Measurements from ENCODE around the gene RSPH6A.

RSPH6A gene

GRCh38 chr19:45863335-45863839 is 48.3 kb upstream of the RSPH6A start:
- H3K27me3 ChIP-seq (ENCODE audit: insufficient read depth, low read length, poor library complexity, severe bottlenecking) = no peaks in the 10 kb centered on the region
- H3K79me2 ChIP-seq (ENCODE audit: insufficient read depth, low read length) = peaks cover 37% of the 10 kb centered on the region
- H3K9me3 ChIP-seq (ENCODE audit: insufficient read depth, low read depth, low read length) = no peaks in the 10 kb centered on the region
- peaks cover 13% of the 10 kb centered on the region for H4K20me1 ChIP-seq (ENCODE audit: insufficient read depth, low read length, poor library complexity, severe bottlenecking)
- peaks cover 4% of the 10 kb centered on the region; the same call in 1 of the 2 replicates for H3K36me3 ChIP-seq (ENCODE audit: insufficient read depth, low read length)
- H3K4me3 ChIP-seq (ENCODE audit: low read length, poor library complexity, severe bottlenecking) = peak overlapping the region; percentile 55
- no peaks in the 10 kb centered on the region for H3F3A ChIP-seq (ENCODE audit: low read depth)
- H3K9me2 ChIP-seq (replicated peaks; ENCODE audit: low read depth, low read length) = no peaks in the 10 kb centered on the region
- peaks cover 9% of the 10 kb centered on the region for H3K4me1 ChIP-seq (ENCODE audit: insufficient read depth, low read length, poor library complexity, severe bottlenecking)
- peak overlapping the region; percentile 48 for H3K4me2 ChIP-seq (ENCODE audit: low read depth, low read length, poor library complexity, severe bottlenecking)
- peak overlapping the region; percentile 76 for H2AFZ ChIP-seq (ENCODE audit: low read length)
- no peak overlapping the region for H3K9ac ChIP-seq (ENCODE audit: low read depth, low read length, poor library complexity, severe bottlenecking)
- TF ChIP-seq EZH2phosphoT487 (IDR thresholded peaks at IDR 0.05; ENCODE audit: borderline replicate concordance) = no peak
- TF ChIP-seq CTCF (conservative IDR thresholded peaks at IDR 0.05; ENCODE audit: low read length) = no peak

DNA sequence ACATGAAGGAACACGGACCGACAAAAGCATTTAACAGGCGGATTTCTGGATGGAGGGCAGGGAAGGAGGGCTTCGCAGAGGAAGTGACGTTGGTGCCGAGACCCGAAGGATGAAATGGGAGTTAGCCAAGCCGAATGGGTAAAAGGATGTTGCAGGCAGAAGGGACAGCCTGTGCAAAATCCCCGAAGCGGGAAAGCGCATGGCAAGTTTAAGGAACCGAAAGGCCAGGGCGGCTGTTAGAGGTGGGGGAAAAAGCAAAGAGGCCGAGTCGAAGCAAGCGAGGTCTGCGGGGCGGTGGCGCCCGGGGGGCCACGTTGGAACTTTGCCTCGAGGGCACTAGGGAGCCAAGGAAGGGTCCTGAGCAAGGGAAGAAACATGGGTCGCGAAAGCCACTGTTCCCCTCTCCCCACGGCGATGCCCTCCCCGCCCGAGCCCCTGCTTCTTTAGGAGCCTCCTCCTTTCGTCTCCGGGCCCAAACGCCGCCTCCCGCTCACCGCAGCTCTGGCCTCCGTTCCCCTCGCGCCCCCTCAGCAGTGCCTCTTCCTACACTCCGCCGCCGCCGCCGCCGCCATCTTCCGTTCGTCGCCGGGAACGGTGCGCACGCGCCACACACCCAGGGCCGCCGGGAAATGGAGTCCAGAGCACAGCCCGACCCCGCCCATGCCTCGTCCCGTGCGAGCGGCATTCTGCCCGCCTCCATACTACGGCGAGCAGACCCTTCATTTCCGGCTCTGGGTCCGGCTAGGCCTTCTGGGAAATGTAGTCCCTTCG is 47.6 kb upstream of the RSPH6A start, which contains the start of gene SYMPK:
SYMPK (minus strand) TSS at position 584 of the 771 bp plus-strand sequence. CDS start 8,652 bp downstream, outside the sequence.
- peak within 1 kb of the TSS; percentile 79 for H2AFZ ChIP-seq (ENCODE audit: low read length)

GRCh38 chr19:45862271-45862563 is 47.1 kb upstream of the RSPH6A start:
- no peaks in the 10 kb centered on the region for H3K9me3 ChIP-seq (ENCODE audit: insufficient read depth, low read depth, low read length)
- H3K9ac ChIP-seq (ENCODE audit: low read depth, low read length, poor library complexity, severe bottlenecking) = peak overlapping the region; percentile 85
- no peaks in the 10 kb centered on the region for H3K27me3 ChIP-seq (ENCODE audit: insufficient read depth, low read length, poor library complexity, severe bottlenecking)
- no peaks in the 10 kb centered on the region for H3F3A ChIP-seq (ENCODE audit: low read depth)
- peaks cover 4% of the 10 kb centered on the region; the same call in 1 of the 2 replicates for H3K36me3 ChIP-seq (ENCODE audit: insufficient read depth, low read length)
- H2AFZ ChIP-seq (ENCODE audit: low read length) = peak overlapping the region; percentile 79
- peaks cover 9% of the 10 kb centered on the region for H3K4me1 ChIP-seq (ENCODE audit: insufficient read depth, low read length, poor library complexity, severe bottlenecking)
- peak overlapping the region; percentile 81 for H3K4me3 ChIP-seq (ENCODE audit: low read length, poor library complexity, severe bottlenecking)
- TF ChIP-seq CTCF (conservative IDR thresholded peaks at IDR 0.05; ENCODE audit: low read length) (no peak), EZH2phosphoT487 (IDR thresholded peaks at IDR 0.05; ENCODE audit: borderline replicate concordance) (no peak)
- peaks cover 37% of the 10 kb centered on the region for H3K79me2 ChIP-seq (ENCODE audit: insufficient read depth, low read length)
- no peaks in the 10 kb centered on the region for H3K9me2 ChIP-seq (replicated peaks; ENCODE audit: low read depth, low read length)
- H4K20me1 ChIP-seq (ENCODE audit: insufficient read depth, low read length, poor library complexity, severe bottlenecking) = peaks cover 13% of the 10 kb centered on the region
- peak overlapping the region; percentile 74 for H3K4me2 ChIP-seq (ENCODE audit: low read depth, low read length, poor library complexity, severe bottlenecking)

More for the DNA sequence above, 47.6 kb upstream of the RSPH6A start, which contains the start of gene SYMPK:
- TF ChIP-seq EZH2phosphoT487 (IDR thresholded peaks at IDR 0.05; ENCODE audit: borderline replicate concordance) (no peak), CTCF (conservative IDR thresholded peaks at IDR 0.05; ENCODE audit: low read length) (no peak)
- H3K27me3 ChIP-seq (ENCODE audit: insufficient read depth, low read length, poor library complexity, severe bottlenecking) = no peaks in the 10 kb centered on the region
- peak within 1 kb of the TSS; percentile 81 for H3K4me3 ChIP-seq (ENCODE audit: low read length, poor library complexity, severe bottlenecking)
- H3K9me2 ChIP-seq (replicated peaks; ENCODE audit: low read depth, low read length) = no peaks in the 10 kb centered on the region
- H3K9me3 ChIP-seq (ENCODE audit: insufficient read depth, low read depth, low read length) = no peaks in the 10 kb centered on the region
- H3K9ac ChIP-seq (ENCODE audit: low read depth, low read length, poor library complexity, severe bottlenecking) = peak within 1 kb of the TSS; percentile 85
- no peaks in the 10 kb centered on the region for H3F3A ChIP-seq (ENCODE audit: low read depth)
- peaks cover 4% of the 10 kb centered on the region; the same call in 1 of the 2 replicates for H3K36me3 ChIP-seq (ENCODE audit: insufficient read depth, low read length)
- peaks cover 37% of the 10 kb centered on the region for H3K79me2 ChIP-seq (ENCODE audit: insufficient read depth, low read length)
- peaks cover 13% of the 10 kb centered on the region for H4K20me1 ChIP-seq (ENCODE audit: insufficient read depth, low read length, poor library complexity, severe bottlenecking)
- peak within 1 kb of the TSS; percentile 74 for H3K4me2 ChIP-seq (ENCODE audit: low read depth, low read length, poor library complexity, severe bottlenecking)
- peaks cover 9% of the 10 kb centered on the region for H3K4me1 ChIP-seq (ENCODE audit: insufficient read depth, low read length, poor library complexity, severe bottlenecking)

All from Loucy (cell line).